ENCODE data around the gene NR3C1.

Gene NR3C1

DNA sequence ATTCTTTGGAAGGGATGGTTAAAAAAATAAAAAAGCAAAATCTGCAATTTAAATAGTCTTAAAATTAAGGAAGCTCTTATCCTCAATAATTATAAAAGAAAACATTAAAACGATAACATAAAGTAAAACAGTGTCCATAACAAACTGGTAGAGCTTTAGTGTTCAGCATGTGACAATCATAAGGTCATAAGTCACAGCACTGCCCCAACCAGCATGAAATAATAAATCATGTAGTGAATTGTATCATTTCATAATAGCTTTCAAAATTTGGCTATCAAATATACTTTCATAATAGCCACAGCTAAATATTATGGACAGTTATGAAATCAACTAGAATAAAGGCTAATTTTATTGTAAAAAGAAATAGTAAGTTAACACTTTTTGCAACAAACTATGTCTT, 10.0 kb downstream of the NR3C1 start:
- no peak for TF ChIP-seq ARNTL (CRISPR knock-in tag; IDR thresholded peaks at IDR 0.05; ENCODE audit: borderline replicate concordance, low read depth)
- no peak for TF ChIP-seq PPARA (CRISPR knock-in tag; IDR thresholded peaks at IDR 0.05; ENCODE audit: borderline replicate concordance)
- TF ChIP-seq ZNF8 (CRISPR knock-in tag; IDR thresholded peaks at IDR 0.05): no peak
- TF ChIP-seq, protein P1, sequence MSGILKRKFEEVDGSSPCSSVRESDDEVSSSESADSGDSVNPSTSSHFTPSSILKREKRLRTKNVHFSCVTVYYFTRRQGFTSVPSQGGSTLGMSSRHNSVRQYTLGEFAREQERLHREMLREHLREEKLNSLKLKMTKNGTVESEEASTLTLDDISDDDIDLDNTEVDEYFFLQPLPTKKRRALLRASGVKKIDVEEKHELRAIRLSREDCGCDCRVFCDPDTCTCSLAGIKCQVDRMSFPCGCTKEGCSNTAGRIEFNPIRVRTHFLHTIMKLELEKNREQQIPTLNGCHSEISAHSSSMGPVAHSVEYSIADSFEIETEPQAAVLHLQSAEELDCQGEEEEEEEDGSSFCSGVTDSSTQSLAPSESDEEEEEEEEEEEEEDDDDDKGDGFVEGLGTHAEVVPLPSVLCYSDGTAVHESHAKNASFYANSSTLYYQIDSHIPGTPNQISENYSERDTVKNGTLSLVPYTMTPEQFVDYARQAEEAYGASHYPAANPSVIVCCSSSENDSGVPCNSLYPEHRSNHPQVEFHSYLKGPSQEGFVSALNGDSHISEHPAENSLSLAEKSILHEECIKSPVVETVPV (CRISPR knock-in tag; IDR thresholded peaks at IDR 0.05): no peak
- TF ChIP-seq RARB (CRISPR knock-in tag; IDR thresholded peaks at IDR 0.05): no peak
- no peak for TF ChIP-seq ZFP3 (CRISPR knock-in tag; IDR thresholded peaks at IDR 0.05)
- no peak for TF ChIP-seq ZC3H10 (CRISPR knock-in tag; IDR thresholded peaks at IDR 0.05)
- TF ChIP-seq, protein P2, sequence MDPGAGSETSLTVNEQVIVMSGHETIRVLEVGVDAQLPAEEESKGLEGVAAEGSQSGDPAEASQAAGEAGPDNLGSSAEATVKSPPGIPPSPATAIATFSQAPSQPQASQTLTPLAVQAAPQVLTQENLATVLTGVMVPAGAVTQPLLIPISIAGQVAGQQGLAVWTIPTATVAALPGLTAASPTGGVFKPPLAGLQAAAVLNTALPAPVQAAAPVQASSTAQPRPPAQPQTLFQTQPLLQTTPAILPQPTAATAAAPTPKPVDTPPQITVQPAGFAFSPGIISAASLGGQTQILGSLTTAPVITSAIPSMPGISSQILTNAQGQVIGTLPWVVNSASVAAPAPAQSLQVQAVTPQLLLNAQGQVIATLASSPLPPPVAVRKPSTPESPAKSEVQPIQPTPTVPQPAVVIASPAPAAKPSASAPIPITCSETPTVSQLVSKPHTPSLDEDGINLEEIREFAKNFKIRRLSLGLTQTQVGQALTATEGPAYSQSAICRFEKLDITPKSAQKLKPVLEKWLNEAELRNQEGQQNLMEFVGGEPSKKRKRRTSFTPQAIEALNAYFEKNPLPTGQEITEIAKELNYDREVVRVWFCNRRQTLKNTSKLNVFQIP (CRISPR knock-in tag; IDR thresholded peaks at IDR 0.05; ENCODE audit: borderline replicate concordance, low read depth): no peak
- no peak for TF ChIP-seq ZNF70 (CRISPR knock-in tag; IDR thresholded peaks at IDR 0.05)
- TF ChIP-seq, protein P3, sequence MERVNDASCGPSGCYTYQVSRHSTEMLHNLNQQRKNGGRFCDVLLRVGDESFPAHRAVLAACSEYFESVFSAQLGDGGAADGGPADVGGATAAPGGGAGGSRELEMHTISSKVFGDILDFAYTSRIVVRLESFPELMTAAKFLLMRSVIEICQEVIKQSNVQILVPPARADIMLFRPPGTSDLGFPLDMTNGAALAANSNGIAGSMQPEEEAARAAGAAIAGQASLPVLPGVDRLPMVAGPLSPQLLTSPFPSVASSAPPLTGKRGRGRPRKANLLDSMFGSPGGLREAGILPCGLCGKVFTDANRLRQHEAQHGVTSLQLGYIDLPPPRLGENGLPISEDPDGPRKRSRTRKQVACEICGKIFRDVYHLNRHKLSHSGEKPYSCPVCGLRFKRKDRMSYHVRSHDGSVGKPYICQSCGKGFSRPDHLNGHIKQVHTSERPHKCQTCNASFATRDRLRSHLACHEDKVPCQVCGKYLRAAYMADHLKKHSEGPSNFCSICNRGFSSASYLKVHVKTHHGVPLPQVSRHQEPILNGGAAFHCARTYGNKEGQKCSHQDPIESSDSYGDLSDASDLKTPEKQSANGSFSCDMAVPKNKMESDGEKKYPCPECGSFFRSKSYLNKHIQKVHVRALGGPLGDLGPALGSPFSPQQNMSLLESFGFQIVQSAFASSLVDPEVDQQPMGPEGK (CRISPR knock-in tag; IDR thresholded peaks at IDR 0.05; ENCODE audit: borderline replicate concordance): no peak
- TF ChIP-seq, protein P4, sequence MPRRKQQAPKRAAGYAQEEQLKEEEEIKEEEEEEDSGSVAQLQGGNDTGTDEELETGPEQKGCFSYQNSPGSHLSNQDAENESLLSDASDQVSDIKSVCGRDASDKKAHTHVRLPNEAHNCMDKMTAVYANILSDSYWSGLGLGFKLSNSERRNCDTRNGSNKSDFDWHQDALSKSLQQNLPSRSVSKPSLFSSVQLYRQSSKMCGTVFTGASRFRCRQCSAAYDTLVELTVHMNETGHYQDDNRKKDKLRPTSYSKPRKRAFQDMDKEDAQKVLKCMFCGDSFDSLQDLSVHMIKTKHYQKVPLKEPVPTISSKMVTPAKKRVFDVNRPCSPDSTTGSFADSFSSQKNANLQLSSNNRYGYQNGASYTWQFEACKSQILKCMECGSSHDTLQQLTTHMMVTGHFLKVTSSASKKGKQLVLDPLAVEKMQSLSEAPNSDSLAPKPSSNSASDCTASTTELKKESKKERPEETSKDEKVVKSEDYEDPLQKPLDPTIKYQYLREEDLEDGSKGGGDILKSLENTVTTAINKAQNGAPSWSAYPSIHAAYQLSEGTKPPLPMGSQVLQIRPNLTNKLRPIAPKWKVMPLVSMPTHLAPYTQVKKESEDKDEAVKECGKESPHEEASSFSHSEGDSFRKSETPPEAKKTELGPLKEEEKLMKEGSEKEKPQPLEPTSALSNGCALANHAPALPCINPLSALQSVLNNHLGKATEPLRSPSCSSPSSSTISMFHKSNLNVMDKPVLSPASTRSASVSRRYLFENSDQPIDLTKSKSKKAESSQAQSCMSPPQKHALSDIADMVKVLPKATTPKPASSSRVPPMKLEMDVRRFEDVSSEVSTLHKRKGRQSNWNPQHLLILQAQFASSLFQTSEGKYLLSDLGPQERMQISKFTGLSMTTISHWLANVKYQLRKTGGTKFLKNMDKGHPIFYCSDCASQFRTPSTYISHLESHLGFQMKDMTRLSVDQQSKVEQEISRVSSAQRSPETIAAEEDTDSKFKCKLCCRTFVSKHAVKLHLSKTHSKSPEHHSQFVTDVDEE (CRISPR knock-in tag; IDR thresholded peaks at IDR 0.05): no peak
- no peak for TF ChIP-seq TOX (CRISPR knock-in tag; IDR thresholded peaks at IDR 0.05; ENCODE audit: borderline replicate concordance)
- no peak for TF ChIP-seq CSDC2 (CRISPR knock-in tag; IDR thresholded peaks at IDR 0.05)
- TF ChIP-seq ESRRG (CRISPR knock-in tag; IDR thresholded peaks at IDR 0.05): no peak
- no peak for ATAC-seq

DNA sequence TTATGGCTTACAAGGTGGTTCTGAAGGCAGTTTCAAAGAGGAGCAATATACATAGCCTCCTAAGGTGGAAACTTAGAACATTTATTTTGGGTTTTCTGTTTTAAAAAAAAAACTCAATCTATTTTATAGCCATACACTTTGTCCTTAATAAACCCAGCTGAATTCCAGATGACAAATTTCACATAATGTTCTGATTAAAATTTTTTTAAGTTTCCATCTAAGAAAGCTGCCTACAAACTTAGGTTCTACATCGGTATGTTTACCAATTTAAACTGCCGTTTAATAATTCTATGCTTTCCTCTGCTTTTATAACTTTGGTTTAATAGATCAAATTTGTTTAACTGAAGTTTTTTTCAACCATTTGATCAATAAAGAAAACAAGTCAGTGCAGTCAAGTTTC, 12.5 kb downstream of the NR3C1 start:
- ATAC-seq: no peak
- TF ChIP-seq GLIS3 (CRISPR knock-in tag; IDR thresholded peaks at IDR 0.05) (no peak), RARB (CRISPR knock-in tag; IDR thresholded peaks at IDR 0.05) (no peak)

DNA sequence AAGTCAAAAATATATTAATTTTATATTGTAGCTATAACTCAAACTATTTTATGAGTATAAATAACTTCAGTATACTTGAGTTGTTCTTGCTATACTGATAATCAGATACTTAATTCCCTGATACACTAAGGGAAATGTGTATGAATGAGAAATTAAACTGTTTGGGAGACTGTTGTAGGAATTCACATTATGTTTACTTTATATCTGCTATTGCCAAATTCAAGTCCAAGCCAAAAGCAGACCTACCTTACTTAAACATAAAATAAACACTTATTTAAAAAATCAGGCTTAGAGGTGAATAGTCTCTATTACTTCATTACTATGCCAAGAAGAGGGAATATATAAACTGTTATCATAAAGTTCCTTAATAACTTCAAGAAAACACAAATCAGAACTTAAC, 13.2 kb downstream of the NR3C1 start:
- no peak for ATAC-seq
- TF ChIP-seq ZC3H10 (CRISPR knock-in tag; IDR thresholded peaks at IDR 0.05): no peak
- no peak for TF ChIP-seq ZFP30 (CRISPR knock-in tag; IDR thresholded peaks at IDR 0.05)
- no peak for TF ChIP-seq ARNTL (CRISPR knock-in tag; IDR thresholded peaks at IDR 0.05; ENCODE audit: borderline replicate concordance, low read depth)
- no peak for TF ChIP-seq PPARA (CRISPR knock-in tag; IDR thresholded peaks at IDR 0.05; ENCODE audit: borderline replicate concordance)
- TF ChIP-seq ZFP3 (CRISPR knock-in tag; IDR thresholded peaks at IDR 0.05): no peak
- TF ChIP-seq ZNF565 (CRISPR knock-in tag; conservative IDR thresholded peaks at IDR 0.05; ENCODE audit: low read depth): no peak
- TF ChIP-seq, protein P4 (CRISPR knock-in tag; IDR thresholded peaks at IDR 0.05): no peak
- no peak for TF ChIP-seq ISL1 (CRISPR knock-in tag; IDR thresholded peaks at IDR 0.05)
- no peak for TF ChIP-seq SNAI2 (CRISPR knock-in tag; IDR thresholded peaks at IDR 0.05)
- TF ChIP-seq ZNF70 (CRISPR knock-in tag; IDR thresholded peaks at IDR 0.05): no peak
- TF ChIP-seq, protein P5, sequence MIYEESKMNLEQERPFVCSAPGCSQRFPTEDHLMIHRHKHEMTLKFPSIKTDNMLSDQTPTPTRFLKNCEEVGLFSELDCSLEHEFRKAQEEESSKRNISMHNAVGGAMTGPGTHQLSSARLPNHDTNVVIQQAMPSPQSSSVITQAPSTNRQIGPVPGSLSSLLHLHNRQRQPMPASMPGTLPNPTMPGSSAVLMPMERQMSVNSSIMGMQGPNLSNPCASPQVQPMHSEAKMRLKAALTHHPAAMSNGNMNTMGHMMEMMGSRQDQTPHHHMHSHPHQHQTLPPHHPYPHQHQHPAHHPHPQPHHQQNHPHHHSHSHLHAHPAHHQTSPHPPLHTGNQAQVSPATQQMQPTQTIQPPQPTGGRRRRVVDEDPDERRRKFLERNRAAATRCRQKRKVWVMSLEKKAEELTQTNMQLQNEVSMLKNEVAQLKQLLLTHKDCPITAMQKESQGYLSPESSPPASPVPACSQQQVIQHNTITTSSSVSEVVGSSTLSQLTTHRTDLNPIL (CRISPR knock-in tag; IDR thresholded peaks at IDR 0.05; ENCODE audit: low read depth): no peak
- TF ChIP-seq CSDC2 (CRISPR knock-in tag; IDR thresholded peaks at IDR 0.05): no peak
- no peak for TF ChIP-seq TCF4 (CRISPR knock-in tag; IDR thresholded peaks at IDR 0.05; ENCODE audit: borderline replicate concordance)
- TF ChIP-seq OSR1 (CRISPR knock-in tag; IDR thresholded peaks at IDR 0.05): no peak
- TF ChIP-seq GLIS3 (CRISPR knock-in tag; IDR thresholded peaks at IDR 0.05): no peak
- TF ChIP-seq, protein P1 (CRISPR knock-in tag; IDR thresholded peaks at IDR 0.05): no peak

All from SK-N-SH treated with all-trans-retinoic acid at 6 μM for 48 hours (cell line).